T follicular helper cell (primary cell): ENCODE results near the gene TMTC4.
A peak's percentile ranks its signal among the peaks of the same experiment; 100 is the strongest.
"Not testable (repeated sequence)": the region's sequence is repeated elsewhere in the genome, so short reads cannot be mapped to it uniquely, and the experiment has no call there.

Source experiments
- DNase-seq: peaks from one replicate; pipeline ENCODE4 v3.0.0-alpha.2; 2020; ENCODE audit warnings: low read depth

TMTC4 gene

DNA sequence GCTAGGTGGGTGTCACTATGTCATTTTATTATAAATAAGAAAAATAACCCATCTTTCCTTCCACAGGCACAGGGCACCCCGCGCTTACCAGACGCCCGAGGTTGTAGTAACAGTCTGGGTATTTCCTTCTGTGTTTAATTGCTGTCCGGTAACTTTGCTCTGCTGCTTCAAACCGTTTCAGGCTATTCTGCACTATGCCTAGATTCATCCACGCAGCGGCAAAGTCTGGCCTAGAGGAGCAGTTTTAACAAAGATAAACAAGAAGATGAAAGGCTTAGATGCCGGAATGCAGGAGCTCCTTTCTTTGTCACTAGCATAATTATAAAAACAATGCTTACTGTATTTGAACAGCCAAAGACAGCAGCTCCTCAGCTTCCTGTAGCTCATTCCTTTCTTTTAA, 49.1 kb downstream of the TMTC4 start:
- no peak for DNase-seq

DNA sequence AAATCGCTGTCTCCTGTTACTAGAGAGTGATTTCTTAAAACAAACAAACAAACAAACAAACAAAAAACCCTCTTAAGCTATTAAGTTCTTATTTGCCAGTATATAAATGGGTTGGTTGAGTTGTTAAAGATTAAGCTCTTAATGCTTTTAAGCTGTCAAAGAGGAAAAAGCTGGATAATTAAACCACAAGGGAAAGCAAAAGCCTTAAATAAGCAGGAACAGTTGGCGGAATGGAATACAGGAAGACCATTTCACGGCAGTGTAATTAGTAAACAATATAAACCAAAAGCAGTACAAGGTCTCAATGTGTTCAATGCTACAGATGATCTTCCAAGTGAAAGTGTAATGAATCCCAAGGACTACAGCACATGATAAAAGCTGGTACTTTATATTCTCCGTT, 53.8 kb downstream of the TMTC4 start:
- no peak for DNase-seq

DNA sequence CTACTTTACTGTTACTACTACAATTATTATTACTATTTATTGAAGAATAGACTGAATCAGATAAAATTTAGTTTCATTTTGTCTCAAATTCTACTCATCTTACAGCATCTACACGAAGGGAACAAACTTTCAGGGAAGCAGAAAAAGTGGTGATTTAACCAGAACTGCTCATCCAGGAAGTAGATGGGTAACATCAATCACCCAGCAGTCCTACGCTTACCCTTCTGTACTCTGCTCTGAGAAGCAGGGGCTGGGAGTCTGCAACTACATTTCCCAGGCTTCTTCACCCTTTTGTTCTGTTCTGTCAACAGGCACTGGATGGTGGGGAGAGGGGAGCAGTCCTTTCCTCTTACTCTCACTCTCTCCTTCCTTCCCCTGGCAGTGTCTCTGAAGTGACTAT, 54.7 kb downstream of the TMTC4 start:
- no peak for DNase-seq

DNA sequence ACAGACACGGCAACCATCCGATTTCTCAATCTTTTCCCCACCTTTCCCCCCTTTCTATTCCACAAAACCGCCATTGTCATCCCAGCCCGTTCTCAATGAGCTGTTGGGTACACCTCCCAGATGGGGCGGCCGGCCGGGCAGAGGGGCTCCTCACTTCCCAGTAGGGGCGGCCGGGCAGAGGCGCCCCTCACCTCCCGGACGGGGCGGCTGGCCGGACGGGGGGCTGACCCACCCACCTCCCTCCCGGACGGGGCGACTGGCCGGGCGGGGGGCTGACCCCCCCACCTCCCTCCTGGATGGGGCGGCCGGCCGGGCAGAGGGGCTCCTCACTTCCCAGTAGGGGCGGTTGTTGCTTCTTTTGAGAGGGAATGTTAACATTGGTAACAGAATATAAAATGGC, 55.7 kb downstream of the TMTC4 start:
- not testable (repeated sequence) for DNase-seq

DNA sequence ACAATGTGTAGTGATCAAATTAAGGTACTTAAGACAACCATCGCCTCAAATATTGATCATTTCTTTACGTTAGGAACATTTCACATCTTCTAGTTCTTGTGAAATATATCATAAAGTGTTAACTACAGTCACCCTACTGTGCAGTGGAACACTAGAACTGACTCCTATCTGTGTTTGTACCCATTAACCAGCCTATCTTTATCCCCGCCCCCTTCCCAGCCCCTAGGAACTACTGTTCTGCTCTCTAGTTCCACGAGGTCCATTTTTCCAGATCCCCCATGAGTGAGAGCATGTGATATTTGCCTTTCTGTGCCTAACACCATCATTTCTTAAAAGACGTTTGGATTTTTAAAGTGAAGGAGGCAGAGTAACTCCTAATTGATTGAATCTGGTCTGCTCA, 61.6 kb downstream of the TMTC4 start:
- DNase-seq, result no peak

DNA sequence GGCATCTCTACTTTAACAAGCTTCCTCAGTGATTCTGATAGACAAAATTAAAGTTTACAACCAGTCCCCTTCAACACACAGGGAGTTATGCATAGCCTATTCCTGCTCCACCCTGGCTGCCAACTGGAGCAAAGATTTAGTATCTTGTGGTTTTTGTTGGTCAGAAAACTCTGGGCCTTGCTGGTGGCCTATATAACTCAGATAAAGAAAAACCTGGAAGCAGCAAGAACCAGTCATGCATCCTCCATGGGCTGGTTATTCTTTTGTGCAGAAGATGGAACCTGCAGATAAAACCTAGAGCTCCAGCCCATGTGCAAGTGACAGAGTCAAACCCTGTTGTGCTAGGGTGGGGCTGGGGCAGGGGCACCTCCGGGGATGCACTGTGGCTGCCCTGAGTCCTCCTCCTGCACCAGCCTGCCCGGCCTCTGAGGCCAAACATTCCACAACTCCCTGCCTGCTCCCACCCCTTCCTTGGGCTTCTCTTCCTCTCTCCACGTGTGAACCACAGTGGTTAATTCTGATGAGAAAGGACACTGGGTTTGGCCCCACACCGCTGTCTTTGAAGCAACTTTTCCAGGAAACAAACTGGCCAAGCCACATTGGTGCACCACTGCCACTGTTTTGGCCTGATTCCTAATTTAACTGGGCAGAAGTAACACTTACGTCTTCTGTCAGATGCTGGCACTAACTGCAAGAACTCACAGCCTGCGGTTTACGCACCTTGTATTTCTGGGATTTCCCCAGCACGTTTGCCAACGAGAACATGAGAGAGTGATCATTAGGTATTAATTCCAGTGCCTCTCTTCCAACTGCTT, 62.7 kb downstream of the TMTC4 start:
- no peak for DNase-seq

DNA sequence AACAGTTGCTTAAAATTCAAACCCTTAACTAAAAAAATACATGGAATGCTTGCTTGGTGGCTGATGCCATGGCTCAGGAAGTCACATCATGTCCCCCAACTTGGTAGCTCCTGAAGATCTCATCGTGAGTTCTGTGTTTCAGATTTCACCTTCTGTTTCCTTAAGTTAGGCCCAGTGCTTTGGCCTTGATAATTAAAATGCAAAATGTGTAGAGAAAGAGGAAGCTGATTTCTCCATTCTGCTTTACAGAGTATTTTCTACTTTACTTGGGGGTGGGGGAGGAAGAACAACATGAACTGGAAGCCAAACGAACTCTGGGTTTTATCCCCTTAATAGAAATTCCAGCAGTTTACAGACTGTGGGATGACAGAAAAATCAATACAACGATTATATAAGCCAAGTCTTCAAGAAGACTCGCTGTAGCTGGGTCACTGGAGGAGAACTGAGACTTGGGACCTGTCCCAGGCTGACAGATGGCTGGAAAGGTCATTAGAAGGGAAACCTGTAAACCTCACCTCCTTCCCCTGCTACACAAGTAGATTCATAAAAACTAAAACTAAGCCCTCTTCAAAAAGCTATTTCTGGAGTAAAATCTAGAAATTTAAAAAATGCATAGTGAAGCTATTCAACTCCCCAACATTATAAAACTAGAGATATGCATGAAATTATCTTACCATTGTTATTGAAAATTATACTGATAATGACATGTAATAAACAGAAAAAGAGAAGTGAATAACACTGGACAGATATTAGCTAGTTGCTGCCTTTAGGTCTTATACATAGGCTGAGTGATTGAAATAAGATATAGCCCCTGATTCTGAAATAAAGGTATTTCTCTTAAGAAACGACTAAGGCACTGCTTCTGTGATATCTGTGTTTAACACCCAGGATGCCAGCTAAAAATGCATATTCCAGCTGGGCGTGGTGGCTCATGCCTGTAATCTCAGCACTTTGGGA, 63.9 kb downstream of the TMTC4 start:
- DNase-seq, result no peak

DNA sequence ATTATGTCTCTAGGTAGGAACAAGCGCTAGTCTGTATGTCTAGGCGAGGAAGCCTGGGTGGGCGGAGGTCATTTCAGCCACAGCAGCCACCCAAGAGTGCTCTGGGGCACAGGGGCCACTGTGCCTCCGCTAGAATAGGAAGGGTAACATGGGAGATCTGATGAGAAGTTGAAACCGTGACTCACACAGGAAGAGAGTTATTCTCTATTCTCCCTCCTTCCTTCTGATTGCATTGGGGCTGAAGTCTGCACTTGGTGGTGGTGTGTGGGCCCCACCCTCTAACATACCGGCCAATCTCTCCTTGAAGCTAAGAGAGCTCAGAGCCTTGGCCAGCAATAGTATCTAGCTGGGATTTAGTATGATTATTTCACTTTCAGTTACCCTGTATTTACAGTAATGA, 65.7 kb downstream of the TMTC4 start:
- no peak for DNase-seq

DNA sequence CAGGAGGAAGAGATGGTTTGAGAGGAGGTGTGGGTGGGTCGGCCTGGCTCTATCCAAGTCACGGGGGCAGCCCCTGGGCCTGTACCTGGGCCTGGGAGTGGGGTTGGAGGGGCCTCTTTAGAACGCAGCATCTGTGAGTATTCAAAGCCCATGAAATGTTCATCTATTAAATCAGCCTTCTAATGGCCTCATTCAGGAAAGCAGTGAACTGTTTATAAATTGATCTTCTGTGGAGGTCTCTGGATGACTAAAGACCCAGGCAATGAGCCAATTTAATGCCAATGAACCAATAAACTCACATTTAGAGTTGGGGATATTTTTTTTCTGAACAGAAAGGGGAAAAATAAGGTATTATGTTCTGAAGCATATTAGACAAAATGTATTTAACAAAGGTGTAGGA, 66.1 kb downstream of the TMTC4 start:
- no peak for DNase-seq

DNA sequence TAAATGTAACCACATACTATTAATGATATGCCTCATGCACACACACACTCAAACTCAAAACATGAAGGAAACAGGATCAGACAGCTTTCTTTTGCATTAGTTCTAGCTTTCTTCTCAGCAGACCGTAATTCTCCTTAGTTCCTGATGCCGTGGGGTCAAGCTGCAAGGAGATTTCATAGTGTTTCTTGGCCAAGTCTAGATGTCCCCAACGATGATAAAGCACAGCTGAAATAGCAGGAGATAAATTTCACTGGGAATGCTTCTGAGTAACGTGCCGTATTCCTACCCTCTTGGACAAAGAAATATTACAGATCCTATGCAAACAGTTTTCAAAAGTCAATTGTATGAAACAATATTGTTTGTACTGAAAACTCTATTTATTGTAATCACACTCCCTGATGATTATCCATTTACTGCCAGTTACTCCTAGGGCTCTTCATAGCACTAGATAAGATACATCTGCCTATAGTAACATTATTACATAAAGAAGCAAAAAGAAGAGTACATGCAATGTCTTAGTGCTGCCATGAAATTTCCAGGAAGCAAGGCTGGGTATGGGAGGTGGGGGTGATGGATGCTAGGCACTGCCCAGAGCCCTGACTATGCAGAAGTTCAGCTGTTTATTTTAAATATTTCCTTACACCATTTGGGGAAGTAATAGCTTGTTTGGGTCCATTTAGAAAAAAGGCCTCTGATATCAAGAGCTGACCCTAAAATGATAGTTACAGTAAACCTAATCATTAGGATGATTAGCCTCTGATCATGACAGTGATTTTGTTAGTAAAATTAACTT, 69.5 kb downstream of the TMTC4 start:
- DNase-seq, result no peak

DNA sequence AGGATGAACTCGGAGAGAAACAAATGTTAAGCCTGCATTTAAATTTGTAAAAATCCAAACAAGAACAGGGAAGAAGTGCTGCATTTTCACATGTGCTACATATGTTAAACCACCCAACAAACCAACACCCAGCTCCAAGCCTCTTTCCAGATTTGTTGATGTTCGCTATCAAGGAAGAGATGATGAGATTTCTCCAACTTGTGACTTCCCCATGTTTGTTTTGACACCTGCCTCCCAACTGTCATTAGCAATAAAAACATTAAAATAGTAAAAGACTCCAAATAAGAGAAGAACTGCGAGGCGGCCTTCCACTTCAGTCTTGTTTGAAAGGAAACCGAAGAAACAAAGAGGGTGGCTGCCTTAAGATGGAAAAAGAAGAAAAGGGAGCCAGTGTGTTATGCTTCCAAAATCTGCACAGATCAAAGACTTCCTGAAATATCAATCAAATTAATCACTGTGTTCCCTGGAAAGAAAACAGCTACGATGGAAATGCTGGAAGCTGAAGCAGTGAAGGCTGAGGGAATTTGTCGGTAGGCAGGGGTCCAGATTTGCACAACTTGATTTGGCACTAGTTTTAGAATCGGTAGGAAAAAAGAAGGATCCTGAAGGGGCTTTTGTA, 72.0 kb downstream of the TMTC4 start:
- DNase-seq, result no peak

DNA sequence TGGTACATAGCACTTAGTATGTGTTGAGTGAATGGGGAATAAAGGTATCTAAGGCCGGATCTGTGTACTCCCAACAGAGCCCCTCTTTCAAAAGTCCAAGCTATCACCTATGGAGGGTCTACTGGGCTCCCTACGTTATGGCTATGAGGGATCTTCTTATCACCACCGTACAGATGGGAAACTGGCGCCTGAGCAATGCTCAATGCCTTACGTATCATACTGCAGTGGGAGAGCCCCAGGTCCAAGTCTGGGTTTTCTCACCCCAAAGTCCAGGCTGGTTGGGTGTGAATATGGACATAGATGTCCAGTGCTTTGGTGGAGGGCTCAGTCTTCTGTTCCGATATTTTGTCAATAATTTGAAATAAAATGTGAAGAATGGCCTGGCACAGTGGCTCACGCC, 72.9 kb downstream of the TMTC4 start:
- DNase-seq, result no peak

DNA sequence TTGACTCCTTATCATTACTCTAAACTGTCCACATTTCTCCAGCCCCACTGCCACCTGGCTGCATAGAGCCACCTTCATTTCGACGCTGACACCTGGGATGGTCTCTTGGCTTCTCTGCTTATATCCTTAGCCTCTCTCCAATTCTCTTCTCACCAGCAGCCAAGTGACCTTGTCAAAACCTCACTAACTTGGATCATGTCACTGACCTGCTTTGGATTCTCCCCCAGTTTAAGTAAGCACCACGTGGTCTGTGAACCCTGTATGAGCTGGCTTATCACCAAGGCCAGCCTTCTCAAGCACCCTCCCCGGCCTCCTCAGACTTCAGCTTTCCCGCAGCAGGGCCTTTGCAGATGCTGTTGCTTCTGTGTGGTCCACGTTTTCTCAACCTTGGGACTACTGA, 73.7 kb downstream of the TMTC4 start:
- no peak for DNase-seq

DNA sequence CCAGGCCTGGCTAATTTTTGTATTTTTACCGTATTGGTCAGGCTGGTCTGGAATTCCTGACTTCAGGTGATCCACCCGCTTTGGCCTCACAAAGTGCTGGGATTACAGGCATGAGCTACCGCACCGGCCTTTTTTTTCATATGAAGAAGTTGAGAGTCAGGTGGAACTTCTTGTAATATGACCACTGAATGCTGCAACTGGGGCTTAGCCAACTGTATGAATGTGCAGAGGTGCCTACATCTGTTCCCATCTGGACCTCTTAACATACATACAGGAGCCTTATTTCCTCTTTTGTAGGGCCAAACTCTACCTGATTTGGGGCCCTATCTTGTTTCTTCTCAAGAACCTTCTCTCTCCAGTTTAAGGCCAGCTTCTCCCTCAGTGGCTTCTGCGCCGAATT, 74.1 kb downstream of the TMTC4 start:
- DNase-seq, result no peak

DNA sequence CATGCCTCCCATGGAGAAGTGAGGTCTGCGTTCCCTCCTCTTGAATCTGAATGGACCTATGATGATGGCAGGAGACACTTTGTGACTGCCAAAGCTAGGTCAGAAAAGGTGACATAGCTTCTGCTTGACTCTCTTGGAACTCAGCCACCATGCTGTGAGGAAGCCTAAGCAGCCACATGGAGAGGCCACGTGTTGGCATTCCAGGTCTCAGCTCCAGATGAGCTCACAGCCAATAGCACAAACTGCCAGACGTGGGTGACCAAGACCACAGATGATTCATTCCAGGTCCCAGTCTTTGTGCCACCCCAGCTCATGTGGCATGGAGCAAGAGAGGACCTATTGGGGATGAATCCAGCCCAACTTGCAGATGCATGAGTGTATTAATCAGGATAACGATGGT, 77.3 kb downstream of the TMTC4 start:
- DNase-seq, result no peak

DNA sequence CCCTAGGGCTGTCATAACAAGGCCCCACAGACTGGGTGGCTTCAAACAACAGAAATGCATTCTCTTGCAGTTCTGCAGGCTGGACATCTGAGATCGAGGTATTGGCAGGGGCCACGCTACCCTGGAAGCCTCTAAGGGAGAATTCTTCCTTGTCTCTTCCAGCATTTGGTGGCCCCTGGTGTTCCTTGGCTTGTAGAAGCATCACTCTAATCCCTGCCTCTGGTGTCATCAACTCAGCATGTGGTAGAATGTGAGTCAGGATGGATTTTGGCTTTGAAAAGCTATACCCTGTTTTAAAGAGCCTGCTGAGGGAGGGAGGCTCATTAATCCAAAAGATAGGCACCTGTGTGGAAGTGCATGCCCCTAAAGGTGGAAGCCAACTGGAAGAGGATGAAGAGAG, 78.1 kb downstream of the TMTC4 start:
- no peak for DNase-seq

DNA sequence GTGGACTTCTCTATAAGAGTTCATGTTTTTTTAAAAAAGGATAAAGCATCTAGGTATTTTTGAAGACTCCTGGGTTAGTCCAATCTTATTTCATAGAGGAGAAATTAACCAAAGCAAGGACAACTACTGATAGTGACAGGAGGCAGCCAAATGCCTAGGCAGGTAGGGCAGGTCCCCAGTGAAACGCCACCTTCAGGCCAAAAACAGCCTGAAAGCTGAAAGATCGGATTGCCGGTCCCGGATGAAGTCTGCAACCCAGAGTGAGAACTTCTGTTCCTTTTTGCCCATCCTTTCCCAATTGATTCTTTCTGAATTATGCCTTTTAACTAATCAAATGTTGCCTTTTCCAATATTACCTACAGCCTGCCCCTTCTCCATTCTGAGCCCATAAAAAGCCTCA, 79.9 kb downstream of the TMTC4 start:
- no peak for DNase-seq

DNA sequence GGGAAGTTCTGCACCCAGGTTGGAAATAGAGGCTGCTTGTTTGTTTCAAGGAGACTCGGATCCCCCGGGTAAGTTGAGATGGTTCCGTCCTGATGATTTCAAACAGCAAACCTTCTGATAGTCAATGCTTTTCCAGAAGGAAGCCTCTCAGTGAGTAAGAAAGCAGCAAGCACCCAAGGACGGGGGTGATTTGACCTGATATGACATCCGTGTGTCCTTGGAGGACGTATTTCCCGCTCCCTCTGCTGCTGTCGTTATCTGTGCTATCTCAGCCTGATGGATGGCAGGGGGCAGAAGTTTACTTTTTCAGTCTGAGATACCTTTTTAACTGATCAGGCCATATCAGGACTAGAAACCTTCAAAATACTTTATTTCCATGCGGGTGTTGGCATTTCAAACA, 80.3 kb downstream of the TMTC4 start:
- DNase-seq, result no peak

DNA sequence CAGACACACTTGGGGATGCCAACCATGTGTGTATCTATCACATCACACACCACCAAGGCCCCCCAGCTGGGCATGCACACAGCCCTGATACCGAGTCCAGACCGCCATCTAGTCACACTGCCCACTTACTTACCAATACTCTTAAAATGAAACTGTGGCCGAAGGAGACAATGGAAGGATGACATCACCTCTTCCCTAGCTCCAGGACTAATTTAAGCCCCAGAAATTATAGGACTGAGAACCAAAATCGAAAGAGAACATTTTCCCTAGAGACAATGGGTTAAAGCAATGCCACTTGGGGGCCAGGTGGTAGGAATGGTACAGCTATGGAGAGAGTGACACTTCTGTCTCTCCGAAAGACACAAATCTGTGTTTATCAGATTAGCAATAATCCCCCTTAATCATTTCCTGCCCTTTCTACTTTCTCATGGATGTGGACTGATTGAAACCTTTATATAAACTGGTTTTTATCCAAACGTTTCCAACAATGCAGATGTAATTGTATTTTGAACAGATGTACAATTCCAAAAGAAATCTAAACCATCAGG, 85.3 kb downstream of the TMTC4 start:
- DNase-seq, result no peak

DNA sequence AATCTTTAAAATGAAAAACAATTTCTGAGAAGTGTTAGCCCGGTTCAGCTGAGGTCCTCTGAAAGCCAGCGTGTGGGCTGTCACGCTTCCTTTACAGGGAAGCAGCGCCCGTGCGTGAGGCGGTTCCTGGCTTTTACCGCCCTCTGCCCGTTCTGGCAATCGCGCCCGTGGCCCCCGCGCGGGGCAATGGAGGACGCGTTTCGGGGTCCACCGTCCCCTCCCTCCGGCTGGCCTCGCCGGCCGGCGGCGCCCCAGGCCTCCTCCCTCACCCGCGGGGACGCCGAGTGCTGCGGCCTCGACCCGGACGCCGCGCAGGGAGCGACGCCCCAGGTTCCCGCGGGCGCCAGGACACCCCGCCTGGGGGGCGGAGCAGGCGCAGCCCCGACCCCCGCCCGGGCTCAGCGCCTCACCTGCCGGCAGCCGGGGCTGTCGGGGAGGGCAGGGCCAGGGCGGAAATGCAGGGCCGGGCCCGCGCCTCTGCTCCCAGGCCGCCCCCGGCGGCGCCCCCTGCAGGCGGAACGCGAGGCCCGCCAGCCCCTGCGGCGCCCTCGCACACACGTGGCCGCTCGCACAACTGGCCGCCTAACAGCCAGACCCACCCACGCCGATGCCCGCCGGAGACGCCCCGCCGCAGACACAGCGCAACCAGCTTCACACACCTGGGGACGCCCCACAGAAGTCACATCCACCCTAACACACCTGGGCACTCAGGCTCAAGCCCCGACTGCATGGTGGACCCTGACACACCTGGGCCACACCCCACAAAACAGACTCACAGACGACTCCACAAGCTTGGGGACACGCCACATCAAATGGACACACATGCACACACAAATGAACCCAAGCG, 86.0 kb downstream of the TMTC4 start, which contains the start of gene GGACT:
Gene GGACT, minus strand, starts transcription at position 459 of the 847 bp plus-strand sequence. CDS start 56,198 bp downstream, outside the sequence.
- peak; percentile 68 for DNase-seq
